ES-I3 (cell line): ENCODE measurements around the gene POPDC3.
"Not testable (repeated sequence)": the region's sequence is repeated elsewhere in the genome, so short reads cannot be mapped to it uniquely, and the experiment has no call there.

ENCODE experiments used
- H3K36me3 ChIP-seq: 2 replicates; pipeline ENCODE4 v1.6.1; 2013; ENCODE audit warnings: mild to moderate bottlenecking, low read length, control low read depth, moderate library complexity; ENCODE audit not compliant: insufficient read depth
- H3K4me1 ChIP-seq: 2 replicates; pipeline ENCODE4 v1.6.1; 2013; ENCODE audit warnings: mild to moderate bottlenecking, control low read depth, low read length; ENCODE audit not compliant: insufficient read depth
- H3K9ac ChIP-seq: 2 replicates; pipeline ENCODE4 v1.6.1; 2013; ENCODE audit warnings: low read depth, mild to moderate bottlenecking, low read length, moderate library complexity
- H3K9me3 ChIP-seq: 2 replicates; pipeline ENCODE4 v1.6.1; 2013; ENCODE audit warnings: mild to moderate bottlenecking, low read length, moderate library complexity; ENCODE audit not compliant: control insufficient read depth, insufficient read depth

Gene POPDC3, protein sequence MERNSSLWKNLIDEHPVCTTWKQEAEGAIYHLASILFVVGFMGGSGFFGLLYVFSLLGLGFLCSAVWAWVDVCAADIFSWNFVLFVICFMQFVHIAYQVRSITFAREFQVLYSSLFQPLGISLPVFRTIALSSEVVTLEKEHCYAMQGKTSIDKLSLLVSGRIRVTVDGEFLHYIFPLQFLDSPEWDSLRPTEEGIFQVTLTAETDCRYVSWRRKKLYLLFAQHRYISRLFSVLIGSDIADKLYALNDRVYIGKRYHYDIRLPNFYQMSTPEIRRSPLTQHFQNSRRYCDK

DNA sequence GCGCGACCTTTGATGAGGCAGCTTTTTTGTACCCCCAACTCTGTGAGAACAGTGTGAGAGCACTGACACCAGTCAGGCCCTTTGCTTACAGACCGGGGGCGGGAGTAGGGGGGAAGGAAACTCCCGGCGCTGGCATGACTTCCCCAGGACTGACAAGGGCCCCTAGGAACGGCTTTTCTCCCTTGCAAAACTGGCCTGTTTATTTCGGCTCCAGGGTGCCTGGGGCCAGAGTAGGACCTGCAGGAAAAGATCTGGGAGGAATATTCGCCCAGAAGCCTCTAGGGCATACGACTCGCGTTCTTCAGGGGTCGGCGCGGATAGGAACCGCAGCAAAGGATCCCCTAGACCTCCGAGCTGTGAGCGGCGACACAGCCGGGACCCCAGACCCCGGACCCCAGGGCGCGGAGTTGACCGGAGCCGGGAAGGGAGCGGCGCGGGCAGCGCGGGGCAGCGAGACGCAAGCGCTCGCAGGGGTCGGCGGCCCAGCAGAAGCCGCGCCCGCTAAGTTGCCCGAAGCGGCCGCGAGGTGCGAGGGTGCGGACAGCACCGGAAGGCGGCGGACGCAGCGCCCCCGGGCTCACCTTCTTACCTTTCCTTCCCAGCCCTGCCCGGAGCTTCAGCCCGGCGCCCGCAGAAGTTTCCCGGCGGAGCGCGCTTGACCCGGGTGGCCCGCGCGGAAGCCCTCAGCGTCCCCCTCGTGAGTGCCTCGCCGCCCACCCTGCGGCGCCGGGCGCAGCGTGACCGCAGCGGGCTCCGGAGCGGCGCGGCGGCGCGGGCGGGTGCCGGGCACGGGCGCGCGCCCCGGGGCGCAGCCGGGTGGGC, at the start of gene POPDC3:
Gene POPDC3, minus strand, starts transcription at position 771 of the 822 bp plus-strand sequence. CDS start 18,105 bp downstream, outside the sequence.
- Histone ChIP-seq H3K36me3 (no peaks in the 10 kb centered on the region), H3K9ac (peak within 1 kb of the TSS; percentile 82)

GRCh38 chr6:105227295-105227767, 47.5 kb upstream of the POPDC3 start:
- Histone ChIP-seq H3K36me3 (no peaks in the 10 kb centered on the region), H3K9ac (no peak overlapping the region), H3K9me3 (no peaks in the 10 kb centered on the region), H3K4me1 (no peaks in the 10 kb centered on the region)

More for the DNA sequence above, at the start of gene POPDC3:
- no peaks in the 10 kb centered on the region for H3K9me3 ChIP-seq
- H3K4me1 ChIP-seq, result peaks cover 26% of the 10 kb centered on the region

GRCh38 chr6:105226598-105227294, 46.9 kb upstream of the POPDC3 start:
- no peaks in the 10 kb centered on the region for H3K36me3 ChIP-seq
- no peaks in the 10 kb centered on the region for H3K9me3 ChIP-seq
- H3K4me1 ChIP-seq, result no peaks in the 10 kb centered on the region
- no peak overlapping the region for H3K9ac ChIP-seq

- no peaks in the 10 kb centered on the region for H3K4me1 ChIP-seq
- H3K9ac ChIP-seq, result no peak overlapping the region
- H3K36me3 ChIP-seq, result no peaks in the 10 kb centered on the region
- H3K9me3 ChIP-seq, result no peaks in the 10 kb centered on the region
Measured at GRCh38 chr6:105223242-105223641, 43.4 kb upstream of the POPDC3 start.

DNA sequence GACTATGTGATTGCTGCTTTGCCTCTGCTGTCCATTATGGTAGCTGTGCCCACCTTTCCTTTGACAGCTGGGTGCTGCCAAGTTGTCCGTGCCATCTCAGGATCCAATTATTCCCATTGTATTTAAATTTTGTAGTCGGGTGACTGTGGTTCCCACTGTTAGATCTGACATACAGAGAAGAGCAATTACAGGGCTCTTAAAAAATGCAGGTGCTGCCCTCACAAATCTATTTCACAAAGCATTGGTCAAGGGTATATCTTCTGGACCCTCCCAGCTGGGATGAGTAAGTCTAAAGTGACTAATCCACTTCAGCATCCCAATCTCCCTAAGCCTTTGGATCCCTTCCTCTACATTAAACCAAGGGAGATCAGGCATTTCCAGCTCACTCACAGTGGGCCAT, 41.4 kb upstream of the POPDC3 start:
- H3K9ac ChIP-seq, H3K9me3 ChIP-seq, H3K4me1 ChIP-seq, H3K36me3 ChIP-seq: not testable (repeated sequence)

DNA sequence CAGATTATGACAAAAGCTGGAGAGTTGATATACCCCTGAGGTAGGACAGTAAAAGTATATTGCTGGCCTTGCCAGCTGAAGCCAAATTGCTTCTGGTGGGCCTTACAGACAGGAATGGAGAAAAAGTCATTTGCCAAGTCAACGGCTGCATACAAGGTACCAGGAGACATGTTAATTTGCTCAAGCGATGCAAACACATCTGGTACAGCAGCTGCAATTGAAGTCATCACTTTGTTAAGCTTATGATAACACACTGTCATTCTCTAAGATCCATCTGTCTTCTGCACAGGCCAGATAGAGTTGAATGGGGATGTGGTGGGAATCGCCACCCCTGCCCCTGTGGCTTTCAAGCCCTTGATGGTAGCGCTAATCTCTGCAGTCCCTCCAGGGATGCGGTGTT, 40.4 kb upstream of the POPDC3 start:
- no peaks in the 10 kb centered on the region for H3K4me1 ChIP-seq
- H3K9me3 ChIP-seq, result no peaks in the 10 kb centered on the region
- H3K36me3 ChIP-seq, result no peaks in the 10 kb centered on the region
- H3K9ac ChIP-seq, result no peak overlapping the region

DNA sequence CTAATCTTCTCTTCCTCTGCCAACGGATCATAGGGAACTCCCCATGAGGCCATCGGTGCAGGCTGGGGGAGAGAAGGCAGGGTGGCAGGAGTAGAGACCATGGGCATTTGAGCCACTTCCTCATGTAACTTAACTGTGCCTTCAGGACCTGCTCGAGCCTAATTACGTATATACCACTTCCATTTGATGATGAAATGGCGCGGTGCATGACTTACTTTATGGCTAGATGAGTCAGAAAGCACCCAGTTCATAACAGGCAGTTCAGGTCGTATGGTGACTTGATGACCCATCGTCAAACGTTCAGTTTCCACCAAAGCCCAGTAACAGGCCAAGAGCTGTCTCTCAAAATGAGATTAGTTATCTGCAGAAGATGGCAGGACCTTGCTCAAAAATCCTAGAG, 39.4 kb upstream of the POPDC3 start:
- H3K9me3 ChIP-seq, H3K9ac ChIP-seq, H3K4me1 ChIP-seq, H3K36me3 ChIP-seq: not testable (repeated sequence)

DNA sequence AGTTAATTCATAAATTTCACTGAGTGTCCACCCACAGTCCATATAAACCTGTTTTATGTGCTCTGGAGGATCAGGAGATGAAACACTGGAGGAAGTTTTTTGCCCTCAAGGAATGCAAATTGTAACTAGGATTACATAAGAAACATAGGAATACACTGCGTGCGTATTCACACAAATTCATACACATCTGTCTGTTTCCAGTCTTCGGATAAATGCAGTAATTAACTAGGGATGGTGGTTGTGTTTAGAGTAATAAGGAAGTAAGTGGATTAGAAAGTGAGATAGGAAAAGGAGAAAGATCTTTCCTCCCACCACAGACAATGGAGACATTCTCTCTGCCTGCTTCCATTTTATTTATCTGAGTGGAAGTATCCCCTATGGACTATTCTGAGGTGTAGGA, 35.7 kb upstream of the POPDC3 start:
- no peaks in the 10 kb centered on the region for H3K36me3 ChIP-seq
- no peaks in the 10 kb centered on the region for H3K9me3 ChIP-seq
- H3K4me1 ChIP-seq, result no peaks in the 10 kb centered on the region
- no peak overlapping the region for H3K9ac ChIP-seq

DNA sequence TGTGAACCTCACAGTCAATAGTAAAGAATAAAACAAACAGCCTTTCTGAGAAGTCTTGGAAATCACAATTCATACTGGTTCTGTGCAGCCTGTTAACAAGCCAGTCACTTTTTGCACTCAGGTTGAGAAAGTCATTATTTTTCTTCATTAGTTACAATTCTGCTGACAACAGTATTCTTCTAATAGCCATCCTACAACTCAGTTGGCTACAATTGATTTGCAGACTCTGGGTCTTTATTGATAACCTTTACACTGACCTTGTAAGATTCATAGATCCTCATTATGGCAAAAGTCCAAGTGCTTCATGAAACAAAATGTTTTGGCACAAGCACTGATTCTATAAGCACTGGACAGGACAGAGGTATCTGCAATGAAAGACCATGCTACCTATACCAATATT, 34.9 kb upstream of the POPDC3 start:
- Histone ChIP-seq H3K36me3 (no peaks in the 10 kb centered on the region), H3K9ac (no peak overlapping the region), H3K4me1 (peaks cover 7% of the 10 kb centered on the region), H3K9me3 (no peaks in the 10 kb centered on the region)

- no peaks in the 10 kb centered on the region for H3K36me3 ChIP-seq
- H3K4me1 ChIP-seq, result peaks cover 7% of the 10 kb centered on the region
- H3K9me3 ChIP-seq, result no peaks in the 10 kb centered on the region
- no peak overlapping the region for H3K9ac ChIP-seq
Measured at GRCh38 chr6:105213272-105213671, 33.5 kb upstream of the POPDC3 start.

DNA sequence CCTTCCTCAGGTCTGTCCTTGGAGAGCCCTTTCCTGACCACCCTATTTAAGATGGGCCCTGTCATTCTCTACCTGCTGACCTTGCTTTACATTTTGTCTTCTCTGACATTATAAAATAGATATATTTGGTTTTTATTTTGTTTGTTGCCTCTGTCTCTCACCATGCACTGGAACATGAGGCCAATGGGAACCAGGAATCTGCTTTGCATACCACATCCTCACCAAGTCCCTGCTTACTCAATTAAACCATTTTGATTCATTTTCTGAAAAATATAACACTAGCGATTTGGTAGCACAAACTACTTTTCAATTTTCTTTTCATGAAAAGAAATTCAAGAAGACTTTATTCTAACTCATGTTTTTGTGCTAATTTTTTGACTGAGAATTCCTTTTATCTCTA, 32.8 kb upstream of the POPDC3 start:
- Histone ChIP-seq H3K36me3 (no peaks in the 10 kb centered on the region), H3K9me3 (no peaks in the 10 kb centered on the region), H3K4me1 (peaks cover 7% of the 10 kb centered on the region), H3K9ac (no peak overlapping the region)

DNA sequence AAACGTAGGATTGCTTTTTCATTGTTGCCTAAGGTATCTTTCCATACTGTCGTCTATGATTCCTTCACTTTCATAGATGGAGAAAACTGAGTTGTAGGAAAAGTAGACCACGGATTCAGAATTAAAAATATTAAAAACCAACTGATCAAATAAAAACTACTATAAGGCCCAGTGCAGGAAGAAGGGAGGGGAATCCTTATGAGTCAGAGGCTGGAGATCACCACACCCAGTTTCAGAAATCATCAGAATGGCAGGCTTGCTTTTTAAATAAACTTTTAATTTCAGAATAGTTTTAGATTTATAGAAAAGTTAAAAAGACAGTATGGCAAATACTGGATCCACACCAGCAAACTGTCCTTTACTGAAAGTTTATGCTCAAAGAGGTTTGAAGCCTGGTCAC, 32.0 kb upstream of the POPDC3 start:
- Histone ChIP-seq H3K36me3 (no peaks in the 10 kb centered on the region), H3K9me3 (no peaks in the 10 kb centered on the region), H3K9ac (no peak overlapping the region), H3K4me1 (peaks cover 7% of the 10 kb centered on the region)

DNA sequence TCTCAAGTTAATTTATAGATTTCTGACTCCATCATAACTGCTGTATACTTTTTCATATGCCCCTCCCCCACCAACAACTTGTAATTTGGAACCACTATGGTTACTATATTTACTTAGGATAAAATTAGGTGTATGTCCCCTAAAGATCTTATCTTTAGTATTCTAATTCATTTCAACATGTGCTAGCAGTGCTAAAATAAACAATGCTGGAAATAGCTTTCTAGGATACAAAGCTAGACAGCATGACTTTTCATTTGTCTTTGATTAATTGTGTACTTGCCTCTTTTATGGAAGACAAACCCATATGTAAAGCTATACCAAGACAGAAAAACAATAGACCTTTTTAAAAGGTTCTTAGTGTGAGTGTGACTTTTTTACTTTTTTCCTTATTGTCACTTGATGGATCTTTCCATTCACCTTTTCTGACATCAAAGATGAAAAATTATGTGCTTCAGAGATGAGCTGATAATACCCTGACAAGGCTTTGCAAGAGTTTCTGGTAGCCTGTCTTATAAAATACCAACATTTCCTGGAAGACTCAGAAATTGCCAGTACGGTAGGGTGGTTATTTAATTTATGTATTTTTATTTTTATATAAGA, 31.2 kb upstream of the POPDC3 start:
- H3K4me1 ChIP-seq, result peaks cover 7% of the 10 kb centered on the region
- H3K9me3 ChIP-seq, result no peaks in the 10 kb centered on the region
- no peaks in the 10 kb centered on the region for H3K36me3 ChIP-seq
- H3K9ac ChIP-seq, result no peak overlapping the region

DNA sequence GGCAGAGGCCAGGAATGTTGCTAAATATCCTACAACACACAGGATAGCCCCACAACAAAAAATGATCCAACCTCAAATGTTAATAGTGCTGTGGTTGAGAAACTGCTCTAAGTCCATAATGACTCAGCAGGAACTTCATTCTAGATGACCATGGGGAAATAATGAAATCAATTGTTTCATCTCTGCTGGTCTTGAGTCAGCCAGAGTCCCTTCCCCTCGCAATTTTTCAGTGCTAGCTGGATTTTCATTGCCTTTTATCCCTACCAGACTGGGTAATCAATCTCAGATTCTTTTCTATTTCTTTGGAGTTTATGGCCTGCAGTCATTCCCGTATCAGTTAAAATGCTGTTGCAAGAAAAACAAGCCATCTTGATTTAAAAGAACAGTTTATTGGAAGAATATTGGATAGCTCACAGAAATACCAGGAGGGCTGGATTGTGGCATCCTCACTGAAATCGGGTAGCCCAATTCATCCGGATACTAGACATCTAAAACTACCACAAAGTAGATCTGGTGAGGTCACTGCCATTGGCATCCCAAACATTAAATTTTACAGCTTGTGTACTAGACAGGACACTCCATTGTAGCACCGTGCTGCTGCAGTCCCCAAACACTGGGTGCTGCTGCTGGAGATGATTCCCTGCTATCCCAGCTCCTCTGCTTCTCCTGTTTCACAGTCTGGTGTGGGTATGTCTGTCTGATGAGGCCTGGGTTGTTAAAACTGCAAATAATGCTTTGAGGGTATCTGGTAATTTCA, 30.3 kb upstream of the POPDC3 start:
- peaks cover 7% of the 10 kb centered on the region for H3K4me1 ChIP-seq
- no peaks in the 10 kb centered on the region for H3K36me3 ChIP-seq
- no peak overlapping the region for H3K9ac ChIP-seq
- H3K9me3 ChIP-seq, result no peaks in the 10 kb centered on the region
